SHP77 treated with DMSO at 0.1 percent for 48 hours (cell line): Measurements from ENCODE around the gene RFX5.
"Not testable (repeated sequence)": the region's sequence is repeated elsewhere in the genome, so short reads cannot be mapped to it uniquely, and the experiment has no call there.

Source experiments
- DNase-seq: peaks from one replicate; lab custom pipeline; 2025; lab: John Stamatoyannopoulos, UW

The RFX5 gene

DNA sequence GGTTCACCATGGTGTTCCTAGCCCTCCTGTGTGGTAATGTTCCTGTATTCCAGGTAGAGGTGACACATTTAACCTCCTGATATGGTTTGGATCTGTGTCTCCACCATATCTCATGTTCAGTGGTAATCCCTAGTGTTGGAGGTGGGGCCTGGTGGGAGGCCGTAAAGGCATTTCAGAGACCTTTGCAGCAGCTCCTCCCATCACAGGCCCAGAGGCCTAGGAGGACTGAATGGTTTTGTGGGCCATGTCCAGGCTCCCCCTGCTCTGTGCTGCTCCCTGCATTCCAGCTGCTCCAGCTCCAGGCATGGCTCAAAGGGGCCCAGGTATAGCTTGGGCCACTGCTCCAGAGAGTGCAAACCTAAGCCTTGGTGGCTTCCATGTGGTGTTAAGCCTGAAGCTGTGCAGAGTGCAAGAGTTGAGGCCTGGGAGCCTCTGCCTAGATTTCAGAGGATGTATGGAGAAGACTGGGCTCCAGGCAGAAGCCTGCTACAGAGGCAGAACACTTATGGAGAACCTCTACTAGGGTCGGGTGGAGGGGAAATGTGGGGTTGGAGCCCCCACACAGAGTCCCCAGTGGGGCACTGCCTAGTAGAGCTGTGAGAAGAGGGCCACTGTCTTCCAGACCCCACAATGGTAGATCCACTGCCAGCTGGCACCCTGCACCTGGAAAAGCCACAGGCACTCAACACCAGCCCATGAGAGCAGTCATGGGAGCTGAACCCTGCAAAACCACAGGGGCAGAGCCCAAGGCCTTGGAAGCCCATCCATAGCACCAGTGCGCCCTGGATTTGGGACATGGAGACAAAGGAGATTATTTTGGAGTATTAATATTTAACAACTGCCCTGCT is 15.5 kb upstream of the RFX5 start:
- no peak for DNase-seq

DNA sequence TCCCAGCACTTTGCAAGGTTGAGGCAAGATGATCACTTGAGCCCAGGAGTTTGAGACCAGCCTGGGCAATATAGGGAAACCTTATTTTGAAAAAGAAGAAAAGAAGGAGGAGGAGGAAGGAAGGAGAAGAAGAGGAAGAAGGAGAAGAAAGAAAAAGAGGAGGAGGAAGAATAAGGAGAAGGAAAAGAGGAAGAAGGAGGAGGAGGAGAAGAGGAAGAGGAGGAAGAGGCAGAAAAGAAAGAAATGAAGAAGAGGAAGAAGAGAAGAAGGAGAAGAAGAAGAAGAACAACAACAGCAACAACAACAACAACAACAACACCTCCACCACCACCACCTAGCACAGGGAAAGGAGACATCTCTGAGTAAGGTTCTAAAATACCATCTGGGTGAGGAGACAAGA is 14.8 kb upstream of the RFX5 start:
- DNase-seq, result no peak

DNA sequence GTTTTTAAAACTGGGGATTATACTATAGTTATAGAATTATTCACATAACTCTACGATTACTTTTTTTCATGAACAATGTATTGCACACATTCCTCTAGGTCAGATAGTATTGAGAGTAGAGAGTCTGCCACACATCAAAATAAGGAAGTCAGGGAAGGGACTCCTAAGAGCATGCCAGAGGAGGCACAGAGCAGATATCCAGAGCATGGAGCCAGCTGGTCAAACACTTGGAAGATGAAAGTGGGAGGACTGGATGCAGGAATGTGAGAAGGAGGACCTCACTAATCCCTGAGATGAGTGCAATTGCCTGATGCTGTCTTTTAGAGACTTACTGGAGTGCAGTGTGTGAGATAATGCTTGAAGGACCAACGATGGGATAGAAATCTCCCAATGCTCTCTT is 9.6 kb upstream of the RFX5 start:
- no peak for DNase-seq

DNA sequence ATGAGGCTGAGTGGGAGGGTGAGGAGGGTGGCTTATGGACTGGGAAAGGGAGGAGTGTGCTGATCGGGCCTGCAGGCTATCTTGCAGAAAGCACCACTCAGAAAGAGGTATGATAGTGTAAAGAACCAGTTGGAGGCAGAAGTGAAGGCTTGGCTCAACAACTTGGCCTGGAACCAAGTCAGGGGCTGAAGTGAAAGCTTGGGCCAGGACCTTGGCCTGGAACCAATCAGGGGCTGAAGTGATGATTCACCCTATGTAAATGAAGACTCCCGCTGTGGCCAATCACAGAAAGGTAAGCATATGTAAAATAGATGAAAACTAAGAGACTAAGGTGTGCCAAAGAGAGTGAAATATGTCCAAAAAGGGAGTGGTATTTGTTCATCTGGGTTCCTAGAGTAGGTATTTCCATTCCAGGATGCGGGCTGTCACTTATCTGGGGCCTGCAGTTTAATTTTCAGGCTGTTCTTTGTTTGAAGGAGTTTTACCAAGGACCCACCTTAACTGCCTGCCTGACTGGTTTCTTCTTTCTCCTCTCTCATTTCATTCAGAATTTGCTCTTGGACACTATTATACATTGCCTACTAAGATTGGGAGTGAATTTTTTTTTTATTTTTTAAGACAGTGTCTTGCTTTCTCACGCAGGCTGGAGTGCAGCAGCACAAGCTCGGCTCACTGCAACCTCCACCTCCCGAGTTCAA is 5.1 kb upstream of the RFX5 start:
- DNase-seq, result no peak

DNA sequence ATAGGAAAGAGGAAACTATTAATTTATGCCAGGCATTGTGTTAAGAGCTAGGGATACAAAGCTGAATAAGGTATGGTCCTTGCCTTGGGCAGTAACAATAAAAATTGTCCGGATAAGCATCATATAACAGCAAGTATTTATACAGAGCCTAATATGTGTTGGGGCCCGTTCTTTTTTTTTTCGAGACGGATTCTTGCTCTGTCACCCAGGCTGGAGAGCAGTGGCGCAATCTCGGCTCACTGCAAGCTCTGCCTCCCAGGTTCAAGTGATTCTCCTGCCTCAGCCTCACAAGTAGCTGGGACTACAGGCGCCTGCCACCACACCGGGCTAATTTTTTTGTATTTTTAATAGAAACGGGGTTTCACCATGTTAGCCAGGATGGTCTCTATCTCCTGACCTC is 3.3 kb upstream of the RFX5 start:
- DNase-seq, result not testable (repeated sequence)

DNA sequence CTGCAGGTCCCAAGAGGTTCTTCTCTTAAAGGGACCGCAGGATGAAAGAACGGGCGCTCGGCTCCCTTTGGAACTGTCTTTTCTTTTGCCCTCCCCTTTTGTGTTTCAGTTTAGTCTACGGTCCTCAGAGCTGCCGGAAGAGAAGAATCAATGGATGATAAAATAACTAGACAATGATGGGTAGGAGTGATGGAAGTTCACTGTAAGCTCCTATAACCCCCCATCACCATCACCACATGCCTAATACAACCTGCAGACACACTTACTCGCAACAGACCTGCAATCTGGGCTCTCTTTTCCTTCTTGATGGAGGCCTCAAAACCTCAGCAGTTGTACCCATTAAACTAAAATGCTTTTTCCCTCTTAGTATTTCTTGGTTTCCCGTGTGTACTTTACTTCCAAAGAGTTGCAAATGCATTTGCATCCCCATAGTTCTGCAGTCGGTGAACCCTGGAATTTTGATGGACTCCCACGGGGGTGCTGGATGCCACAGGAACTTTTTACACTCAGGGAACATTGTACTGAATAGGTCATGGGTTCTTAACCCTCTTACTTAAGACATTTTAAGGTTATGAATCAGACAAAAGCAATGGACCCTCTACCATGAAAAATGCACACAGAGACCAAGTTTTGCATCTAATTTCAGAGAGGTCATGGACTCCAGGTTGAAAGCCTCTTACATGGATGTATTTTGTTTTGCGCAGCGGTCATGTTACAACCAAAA is 633 bp upstream of the RFX5 start:
- DNase-seq, result no peak

DNA sequence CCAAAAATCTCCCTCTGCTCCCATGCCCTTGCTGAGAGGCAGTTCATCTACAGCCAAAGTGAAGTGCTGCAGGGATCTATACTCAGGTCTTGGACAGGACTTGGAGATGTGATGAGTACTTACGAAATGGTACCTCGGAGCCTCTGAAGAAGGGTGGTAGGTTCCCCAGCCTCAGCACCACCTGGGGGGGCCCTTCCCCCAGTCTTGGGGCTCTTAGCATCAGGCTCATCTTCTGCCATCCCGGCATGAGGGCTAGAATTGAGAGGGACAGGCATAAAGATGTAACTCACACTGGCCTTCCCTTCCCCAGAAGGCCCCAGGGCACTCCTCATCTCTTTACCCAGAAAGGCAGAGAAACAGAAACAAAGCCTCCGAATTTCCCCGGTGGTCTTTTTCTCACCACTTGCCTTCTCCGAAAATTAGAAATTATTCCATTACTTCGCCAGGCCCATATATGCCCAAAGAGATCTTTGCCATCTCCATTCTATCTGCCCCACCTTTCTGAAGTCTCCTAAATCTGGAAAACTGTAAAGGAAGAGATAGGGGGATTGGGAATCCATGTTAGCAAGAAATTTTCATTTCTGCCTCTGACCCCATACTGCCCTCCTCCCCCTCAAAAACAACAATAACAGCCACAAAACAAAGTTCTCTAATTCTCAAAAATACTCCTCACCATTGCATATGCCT is 827 bp downstream of the RFX5 start:
- DNase-seq, result no peak

DNA sequence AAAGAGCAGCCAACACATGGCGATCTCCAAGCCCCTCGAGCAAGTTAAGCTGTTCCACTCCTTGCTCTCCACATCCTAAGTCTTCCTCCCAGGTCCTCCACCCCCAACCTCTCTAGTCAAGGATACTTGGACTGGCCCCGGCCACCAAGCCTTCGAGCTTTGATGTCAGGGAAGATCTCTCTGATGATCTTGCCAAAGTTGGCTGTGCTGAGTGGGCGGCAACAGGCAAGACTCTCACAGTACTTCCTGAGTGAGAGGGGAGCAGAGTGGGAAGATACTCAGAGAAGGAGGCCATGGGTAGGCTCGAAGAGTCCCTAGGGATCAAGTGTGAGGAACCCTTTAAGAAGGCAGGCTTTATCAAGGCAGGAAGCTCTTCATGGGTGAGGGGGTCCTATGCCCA is 2.8 kb downstream of the RFX5 start:
- no peak for DNase-seq

DNA sequence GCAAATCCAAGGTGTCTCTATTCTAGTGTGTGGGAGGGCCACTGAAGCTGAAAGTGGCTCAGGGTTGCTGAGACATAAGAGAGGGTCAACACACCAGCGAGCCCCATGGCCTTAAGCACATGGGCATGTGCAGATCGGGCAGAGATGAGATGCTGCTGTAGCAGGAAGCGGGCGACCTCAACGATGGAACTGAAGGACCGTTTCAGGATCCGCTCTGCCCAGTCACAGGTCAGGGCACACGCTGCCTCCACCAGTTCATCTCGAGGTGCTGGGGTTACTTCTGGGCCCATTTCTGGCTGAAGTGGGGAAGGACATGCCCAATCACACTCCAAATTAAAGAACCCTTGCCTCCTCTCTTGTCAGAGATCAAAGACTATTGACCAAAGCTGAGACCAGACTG is 3.5 kb downstream of the RFX5 start:
- no peak for DNase-seq

DNA sequence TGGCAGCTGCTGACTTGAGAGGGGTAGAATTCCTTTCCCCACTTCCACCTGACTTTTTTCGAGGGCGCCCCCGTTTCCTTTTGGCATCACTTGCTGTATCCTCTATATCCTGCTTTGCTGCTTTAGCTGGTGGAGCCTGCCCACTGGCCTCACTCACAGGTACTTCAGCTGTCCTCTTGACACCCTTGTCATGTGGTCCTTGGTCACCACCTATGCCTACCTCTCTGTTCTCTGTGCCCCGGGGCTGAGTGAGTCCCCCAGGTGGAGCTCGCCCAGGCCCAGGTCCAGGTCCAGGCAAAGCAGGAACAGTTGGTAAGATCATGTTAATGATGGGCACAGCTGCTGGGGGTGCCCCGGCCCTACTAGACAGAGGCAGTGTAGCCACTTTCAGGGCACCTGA is 4.5 kb downstream of the RFX5 start:
- DNase-seq, result no peak

DNA sequence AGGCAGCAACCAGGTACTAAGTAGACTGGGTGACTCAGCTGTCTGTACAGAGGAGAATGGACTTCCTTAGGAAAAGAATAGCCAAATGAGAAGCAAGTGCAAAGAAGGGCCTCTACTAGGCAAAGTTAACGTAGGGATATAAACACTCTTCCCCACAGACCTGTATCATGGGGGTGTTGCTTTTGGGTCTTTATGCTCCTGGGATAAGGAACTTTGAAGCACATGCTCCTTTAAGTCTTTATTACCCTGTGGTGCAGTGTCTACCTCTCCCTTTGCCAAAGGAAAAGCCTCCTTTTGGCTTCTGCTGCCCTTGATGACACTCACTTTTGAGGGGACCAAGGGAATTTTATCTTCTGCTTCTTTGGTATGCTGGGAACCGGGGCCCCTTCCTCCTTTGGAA is 5.0 kb downstream of the RFX5 start:
- no peak for DNase-seq

DNA sequence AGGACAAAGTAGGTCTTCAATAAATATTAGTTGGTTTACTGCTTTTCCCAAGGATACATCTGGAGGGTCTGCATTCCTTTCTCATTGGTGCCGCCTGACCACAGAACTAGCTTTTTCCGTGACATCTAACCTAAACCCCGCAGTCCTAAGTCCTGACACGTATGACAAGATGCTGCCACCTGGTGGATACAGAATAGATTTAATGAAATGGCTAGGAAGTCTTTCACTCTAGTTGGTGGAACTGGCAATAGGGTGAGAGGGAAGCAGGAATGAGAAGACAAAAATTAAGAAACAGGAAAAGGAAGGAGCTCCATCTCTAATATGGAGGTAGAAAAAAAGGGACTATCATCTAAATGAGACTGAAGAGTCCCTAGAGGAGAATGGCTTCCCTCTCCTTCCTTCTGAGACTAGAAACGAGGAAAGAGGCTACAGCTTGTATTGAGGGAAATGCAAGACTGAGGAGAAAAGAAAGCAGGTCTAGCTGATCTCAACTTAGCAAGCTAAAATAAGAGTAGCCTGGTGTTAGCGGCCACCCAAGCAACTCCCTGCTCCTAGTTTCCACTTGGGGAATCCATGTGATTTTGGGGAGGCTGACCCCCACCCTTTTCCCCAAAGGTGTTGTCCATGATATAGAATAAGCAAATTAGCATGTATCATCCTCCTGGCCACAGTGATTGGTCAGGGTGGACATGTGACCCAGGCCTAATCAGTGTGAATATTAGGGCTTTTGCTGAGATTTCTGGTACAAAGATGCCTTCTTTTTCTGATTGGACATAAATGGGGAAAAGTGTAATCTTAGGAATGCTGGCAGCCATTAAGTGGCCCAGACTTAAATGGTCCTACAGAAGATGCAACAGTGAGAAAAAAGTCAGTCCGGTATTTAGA is 5.9 kb downstream of the RFX5 start:
- peak; percentile 83 for DNase-seq

DNA sequence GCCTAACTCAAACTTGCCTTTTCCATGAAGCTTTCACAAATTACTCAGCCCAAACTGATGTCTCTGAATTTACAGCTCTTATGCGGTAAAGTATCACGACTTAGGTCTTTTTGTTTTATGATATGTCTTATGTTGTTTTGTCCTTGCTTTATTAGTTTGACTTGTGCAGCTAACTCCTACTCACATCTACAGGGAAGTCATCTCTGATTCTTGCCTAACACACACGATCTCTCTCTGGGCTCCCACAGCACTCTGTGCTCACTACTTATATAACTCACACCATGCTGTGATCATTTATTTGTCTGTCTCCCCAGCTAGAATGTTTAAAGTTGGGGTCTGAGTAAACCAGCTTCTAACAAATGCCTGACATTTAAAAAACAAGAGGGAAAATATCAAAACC is 10.5 kb downstream of the RFX5 start:
- DNase-seq, result no peak

DNA sequence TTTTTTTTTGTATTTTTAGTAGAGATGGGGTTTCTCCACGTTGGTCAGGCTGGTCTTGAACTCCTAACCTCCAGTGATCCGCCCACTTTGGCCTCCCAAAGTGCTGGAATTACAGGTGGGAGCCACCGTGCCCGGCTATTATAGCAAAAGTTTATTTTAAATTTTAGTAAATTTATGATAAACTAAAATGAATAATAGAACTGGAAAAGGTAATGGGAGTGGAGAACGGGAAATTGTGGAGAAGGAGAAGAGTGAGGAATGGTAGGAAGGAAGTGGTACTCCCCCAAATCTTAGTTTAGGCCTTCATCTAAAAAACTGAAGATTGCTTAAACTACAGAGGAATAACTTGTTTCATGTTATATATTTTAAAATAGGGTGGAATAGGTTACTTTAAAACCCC is 12.2 kb downstream of the RFX5 start:
- no peak for DNase-seq

DNA sequence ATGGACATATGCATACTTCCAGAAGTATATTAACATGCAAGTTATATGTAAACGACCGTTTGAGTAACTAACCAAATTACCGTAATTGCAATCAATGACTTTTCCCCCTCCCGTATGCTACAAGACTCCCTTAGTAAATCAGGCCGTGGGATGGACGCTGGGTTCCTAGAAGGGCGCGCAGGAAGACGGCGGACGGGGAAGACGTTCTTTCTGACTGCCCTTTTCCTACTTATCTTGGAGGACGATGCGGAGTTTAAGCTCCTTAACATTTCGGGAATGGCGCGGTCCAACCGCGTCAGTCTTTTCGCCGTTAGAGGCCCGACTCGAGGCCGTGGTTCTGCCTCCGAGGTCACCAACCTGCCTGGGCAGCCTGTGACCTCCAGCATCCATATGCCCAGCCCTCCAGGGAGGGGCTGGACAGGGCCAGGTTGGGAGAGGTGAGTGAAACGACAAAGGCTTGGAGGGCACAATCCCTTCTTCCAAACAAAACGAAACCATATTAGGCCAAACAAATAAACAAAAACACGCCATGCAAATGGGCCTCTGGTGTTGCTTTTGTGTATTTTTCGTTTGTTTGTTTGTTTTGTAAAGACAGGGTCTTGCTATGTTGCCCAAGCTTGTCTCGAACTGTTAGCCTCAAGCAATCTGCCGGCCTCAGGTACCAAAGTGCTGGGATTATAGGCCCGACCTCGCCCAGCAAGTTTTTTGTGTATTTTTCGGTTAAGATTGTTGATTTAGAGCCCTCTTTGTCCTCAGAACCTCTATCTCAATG is 19.0 kb downstream of the RFX5 start:
- peak; percentile 87 for DNase-seq

DNA sequence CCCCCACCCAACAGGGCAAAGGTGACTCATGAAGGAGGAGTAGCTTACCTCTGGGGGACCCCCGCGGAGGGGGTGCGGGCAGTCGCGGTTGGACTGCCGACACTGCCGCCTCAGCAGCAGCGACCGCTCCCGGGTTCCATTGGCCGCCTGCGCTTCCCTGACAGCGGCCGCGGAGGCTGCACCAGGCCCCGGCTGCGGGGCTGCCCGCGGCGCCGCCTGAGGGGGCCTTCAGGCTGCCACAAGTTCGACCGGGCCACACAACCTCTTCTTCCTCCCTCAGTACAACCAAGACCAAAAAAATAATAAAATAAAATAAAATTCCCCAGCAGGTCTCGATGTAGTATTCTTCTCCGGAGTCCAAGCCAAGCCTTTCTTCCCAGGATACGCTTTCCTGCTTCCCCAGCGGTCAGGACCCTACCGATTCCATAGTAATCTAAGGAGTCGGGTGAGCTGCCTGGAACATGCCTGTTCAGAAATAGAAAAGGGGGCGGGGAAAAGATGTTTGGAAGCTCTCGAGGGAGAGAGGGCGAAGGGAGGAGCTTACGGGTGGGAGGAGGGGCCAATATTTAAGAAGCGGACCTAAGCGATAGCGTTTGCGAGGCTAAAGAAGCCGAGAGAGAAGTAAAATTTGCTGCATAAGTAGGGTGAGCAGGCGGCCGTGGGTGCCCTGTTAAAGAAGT is 19.7 kb downstream of the RFX5 start, which contains the start of gene PI4KB:
Gene PI4KB, minus strand, starts transcription at position 194 of the 680 bp plus-strand sequence. CDS start 10,935 bp downstream, outside the sequence.
- DNase-seq, result peak; percentile 100

DNA sequence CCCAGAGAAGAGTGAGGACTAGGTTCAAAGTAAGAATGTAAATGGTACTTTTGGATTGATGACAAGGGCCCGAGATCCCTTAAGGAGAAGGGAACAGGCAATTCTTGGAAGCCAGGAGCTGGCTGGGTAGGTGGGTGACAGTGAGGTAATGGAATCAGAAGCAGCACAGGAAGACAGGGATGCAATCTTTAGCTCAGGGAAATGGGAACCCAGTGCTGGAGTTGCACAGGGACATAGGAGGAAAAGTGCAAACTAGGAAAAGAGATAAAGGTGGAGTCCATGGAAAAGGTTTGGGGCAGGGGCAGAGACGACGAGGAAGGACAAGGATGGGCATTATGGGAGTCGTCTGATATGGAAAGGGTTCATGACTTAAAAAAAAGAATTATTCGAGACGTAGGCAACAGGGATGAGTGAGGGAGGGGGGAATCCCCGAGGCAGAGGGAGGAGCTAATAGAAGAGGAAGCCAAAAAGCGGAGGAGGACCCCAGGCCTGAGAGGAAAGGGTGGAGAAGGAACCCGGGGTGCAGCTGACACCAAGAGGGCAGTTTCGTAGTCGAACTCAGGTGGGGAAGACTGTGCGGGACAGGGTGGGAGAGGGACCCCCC is 20.3 kb downstream of the RFX5 start:
- DNase-seq, result no peak

DNA sequence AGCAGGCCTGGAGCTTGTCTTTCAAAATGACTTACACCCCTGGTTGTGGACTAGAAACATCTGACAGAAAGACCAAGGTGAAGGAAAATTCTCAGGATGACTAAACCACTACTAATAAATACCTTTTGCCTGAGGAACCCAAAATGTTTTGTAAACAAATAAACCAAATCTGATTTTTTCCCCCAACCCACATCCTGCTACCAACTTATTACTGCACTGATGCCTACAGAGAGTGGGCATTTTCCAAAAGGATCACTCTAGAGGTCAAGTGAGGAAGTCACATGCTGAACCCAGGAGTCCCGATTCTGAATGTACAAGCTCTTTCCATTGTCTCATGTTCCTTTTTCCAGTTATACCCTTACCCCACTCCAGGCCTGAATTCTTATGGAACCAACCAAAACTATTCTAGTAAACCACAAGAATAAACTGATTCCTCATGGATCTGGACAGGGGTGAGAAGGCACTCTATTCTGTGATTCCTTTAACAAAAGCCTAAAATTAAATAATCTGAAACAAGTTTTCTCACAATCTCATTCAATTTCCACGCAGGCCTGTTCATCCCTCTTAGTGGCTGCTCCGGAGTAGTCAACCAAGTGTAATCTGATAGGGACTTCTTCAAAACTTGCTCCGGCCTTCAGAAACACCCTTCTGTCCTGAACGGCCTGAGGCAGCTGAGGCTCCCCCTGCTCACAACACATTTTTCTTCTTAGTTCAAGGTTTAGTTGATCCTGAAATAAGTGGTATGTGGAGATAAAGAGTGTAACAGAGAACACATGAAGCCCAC is 21.2 kb downstream of the RFX5 start:
- DNase-seq, result no peak

DNA sequence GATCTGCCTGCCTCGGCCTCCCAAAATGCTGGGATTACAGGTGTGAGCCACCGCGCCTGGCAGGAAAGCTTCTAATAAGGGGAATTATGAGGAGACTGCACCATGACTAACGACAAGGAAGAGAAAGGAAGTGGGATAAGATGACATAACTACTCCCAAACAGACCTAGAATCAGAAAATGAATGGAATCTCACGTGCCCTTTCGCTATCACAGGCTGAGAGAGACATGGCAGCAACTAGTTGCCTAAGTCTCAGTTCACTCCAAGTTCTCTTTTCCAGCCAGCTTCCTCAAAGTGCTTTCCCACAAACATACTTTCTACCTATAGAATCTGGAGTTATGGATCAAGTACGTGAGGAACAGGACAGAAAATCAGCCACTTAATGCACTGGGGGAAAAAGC is 21.8 kb downstream of the RFX5 start:
- no peak for DNase-seq
